Muscle of arm (tissue), 12 donors: ENCODE measurements around the gene IKZF1. TPM values are rescaled to one million over a fixed set of nuclear protein-coding genes. Genes with fewer than 3 reads are reported as not detected.

Source experiments
- DNase-seq: peaks from one replicate; pipeline ENCODE4 v3.0.0-alpha.2; 2013
- polyA plus RNA-seq, 12 donors: library from polyadenylated mRNA; unstranded; fragments of 120-200 nt; gene quantifications; one replicate each; pipeline ENCODE4 v1.2.1, GENCODE V29; 2013; ENCODE audit not compliant: insufficient read length in 12 of 12

The IKZF1 gene
- polyA plus RNA-seq, 12 donors: 0.98 to 7.8 (median 1.4) TPM; not detected in 1

DNA sequence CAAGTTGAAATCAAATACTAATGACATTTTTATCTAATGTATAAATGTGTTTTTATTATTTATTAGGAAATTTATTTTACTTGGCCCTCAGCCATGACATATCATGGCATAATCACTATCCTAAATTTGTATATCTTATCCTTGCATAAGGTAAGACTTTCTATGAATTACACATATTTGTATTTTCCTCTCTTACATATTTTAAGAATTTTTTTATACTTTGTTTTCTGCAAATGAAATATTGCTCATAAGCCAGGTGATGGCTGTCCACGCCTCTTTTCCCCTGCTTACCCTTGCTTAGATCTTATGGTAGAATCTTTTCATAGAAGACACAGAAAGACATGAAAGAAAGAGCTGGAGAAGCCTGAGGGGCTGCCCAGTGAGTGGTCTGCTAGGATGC, 48.2 kb downstream of the IKZF1 start:
- DNase-seq: no peak

DNA sequence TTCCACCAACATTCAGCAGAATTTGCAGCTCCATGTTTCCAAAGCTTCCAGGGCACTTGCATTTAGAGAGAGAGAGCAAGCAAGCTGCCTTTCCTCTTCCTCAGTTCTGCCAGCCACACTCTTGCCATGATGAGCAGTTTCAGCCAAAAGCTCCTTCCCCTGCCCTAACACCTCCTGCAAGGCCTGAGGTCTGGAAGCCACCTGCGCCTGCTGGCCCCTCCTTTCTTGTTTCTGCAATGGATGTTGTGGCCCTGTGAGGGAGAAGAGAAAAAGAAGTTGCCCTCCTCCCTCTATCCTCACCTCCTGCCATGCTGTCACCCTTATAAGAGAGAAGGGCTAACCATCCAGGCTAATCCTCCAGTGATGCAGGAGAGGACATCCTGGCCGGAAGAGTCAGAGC, 48.7 kb downstream of the IKZF1 start:
- no peak for DNase-seq

DNA sequence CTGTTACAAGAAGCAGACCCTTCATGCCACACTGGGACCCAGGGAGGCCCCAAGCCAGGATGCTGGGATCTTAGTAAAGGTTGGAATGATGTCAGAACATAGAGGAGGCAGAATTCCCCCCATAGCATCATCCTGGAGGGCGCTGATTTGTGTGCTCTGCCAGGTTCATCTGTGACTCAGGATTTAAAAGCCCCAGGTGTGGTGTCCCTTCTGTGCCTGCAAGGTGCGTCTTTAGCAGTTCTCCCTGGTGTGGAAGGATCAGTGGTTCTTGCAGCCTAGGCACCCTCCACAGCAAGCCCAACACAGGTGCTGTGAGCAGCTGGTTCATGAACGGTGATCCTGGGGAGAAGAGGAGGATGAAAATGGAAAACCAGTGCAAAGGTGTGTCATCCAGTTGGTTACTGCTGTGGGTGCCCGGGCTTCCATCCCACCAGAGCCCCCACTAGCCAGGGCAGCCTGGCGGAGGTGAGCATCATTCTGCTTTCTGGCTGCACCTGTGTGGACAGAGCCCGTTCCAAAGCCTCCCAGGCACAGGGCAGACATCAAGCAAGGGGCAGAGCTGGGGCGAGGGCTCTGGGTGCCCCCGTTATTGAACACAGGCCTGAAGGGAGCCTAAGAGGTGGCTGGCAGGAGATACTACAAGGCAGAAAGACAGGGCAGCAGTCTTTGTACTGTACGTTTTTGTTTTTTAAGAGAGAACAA, 49.5 kb downstream of the IKZF1 start:
- no peak for DNase-seq

DNA sequence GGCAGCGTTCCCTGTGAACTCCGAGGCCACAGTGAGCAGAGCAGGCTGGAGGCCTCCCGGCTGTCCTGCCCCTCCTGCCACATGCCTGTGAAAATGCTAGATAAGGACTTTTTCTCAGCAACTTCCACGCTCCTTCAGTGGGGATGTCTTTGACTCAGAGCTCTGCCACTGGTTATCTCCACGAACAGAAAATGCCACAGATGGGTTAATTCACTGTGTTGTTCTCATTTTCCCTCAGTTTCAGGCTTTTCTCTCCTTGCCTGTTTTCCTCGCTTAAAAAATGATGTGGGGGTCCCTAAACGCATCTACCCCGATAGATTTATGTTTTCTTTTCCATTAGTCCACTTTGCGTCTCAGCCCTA, 51.3 kb downstream of the IKZF1 start:
- no peak for DNase-seq

DNA sequence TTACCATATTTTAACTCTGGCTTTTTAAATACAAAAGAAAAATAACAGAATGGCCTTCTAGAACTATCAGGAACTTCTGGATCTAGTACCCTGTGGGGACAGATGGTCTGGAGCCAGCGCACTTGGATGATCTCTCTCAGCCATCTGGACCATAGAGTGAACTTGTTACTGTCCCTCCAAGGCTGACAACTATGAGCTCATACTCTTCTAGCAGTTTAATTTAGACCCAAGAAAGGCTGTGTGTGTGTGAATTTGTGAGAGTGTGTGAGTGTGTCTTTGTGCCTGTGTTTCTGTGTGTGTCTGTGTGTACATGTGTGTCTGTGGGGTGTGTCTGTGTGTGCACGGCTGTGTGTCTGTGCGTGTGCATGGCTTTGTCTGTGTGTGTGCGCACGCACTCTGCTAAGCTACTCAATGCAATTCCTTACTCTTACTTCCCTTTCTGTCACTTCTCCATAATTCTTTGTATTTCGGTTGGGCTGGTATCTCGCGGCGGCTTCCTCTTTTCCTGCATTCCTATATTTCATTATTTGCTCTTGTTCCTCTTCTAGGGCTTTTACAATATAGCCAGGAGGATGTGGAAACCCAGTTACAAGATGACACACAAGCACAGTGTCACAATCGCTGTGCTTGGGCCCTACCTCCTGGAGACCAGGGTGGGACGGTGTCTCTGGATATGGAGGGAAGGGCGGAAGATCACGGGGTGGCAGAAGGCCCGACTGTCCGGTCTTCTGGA, 51.9 kb downstream of the IKZF1 start:
- no peak for DNase-seq

DNA sequence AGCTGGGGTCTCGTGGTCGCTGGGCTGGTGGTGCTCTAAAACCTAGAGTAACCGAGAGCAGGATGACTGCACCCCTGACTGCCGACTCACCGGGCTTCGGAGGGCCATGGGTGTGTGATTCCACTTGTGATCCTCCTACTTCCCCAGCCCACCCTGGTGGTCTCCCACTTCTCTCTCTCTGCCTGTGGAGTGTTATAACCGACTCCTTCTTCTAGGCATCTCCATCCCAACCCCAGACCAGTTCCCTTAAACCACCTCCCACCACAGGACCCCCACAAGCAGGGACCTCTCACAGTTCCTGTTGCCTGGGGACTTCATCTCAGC, 52.4 kb downstream of the IKZF1 start:
- no peak for DNase-seq

DNA sequence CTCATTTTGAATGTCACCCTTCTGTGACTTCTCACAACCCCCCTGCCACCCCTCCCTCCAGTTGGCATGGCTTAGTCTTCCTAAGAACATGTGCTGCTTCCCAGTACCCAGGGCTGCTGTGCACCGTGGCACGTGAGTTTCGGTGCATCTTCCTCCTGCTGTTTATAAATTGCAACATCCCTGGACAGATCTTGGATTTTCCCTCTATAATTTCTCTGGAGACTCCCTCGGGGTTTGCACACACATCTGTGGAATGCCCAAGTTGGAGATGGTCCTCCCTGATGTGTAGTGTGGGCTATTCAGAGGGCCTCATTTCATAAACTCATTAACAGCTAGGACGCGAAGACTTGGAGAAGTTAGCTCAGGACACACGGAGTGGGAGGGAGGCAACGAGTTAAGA, 52.9 kb downstream of the IKZF1 start:
- DNase-seq: no peak

DNA sequence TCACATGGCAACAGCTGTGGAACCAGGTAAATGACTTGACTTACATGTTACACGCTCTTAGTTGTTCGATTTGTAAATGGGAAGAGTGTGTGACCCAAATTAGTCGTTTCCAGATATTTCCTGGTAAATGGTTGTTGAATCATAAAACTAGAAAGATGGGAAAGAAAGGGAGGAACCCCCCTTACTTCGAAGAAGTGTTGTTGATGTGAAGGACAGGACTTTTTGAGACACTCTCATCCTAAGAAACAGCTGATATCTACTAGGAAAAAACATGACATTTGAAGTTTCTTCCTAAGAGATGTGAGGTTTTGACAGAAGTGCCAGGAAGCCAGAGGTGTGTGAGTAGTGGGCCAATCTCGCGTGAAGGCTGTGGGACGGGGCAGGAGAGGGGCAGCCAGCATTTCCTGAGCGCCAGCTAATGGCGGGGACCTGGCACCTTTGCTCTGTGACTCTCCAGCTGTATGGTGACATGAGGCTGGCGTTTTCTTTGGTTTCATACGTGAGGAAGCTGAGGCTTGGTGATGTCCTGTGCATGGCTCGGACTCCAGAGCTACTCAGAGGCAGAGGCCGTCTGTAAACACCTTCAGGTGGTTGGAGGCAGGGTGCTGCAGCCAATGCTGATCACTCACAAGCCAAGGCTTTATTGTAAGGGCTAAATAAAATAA, 53.7 kb downstream of the IKZF1 start:
- DNase-seq: no peak

DNA sequence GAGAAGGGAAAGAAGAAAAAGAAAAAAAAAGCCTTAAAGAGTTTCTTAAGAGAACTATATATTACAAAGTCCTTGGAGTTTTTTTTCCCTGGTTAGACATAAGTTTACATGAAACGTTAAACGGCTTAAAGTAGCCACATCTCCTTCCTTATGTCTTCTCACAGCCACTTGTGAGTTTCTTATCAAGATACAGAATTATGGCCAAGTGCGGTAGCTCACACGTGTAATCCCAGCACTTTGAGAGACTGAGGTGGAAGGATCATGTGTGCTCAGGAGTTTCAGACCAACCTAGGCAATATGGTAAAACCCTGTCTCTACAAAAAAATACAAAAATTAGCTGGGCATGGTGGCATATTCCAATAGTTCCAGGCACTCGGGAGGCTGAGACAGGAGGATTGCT, 54.3 kb downstream of the IKZF1 start:
- DNase-seq: no peak

DNA sequence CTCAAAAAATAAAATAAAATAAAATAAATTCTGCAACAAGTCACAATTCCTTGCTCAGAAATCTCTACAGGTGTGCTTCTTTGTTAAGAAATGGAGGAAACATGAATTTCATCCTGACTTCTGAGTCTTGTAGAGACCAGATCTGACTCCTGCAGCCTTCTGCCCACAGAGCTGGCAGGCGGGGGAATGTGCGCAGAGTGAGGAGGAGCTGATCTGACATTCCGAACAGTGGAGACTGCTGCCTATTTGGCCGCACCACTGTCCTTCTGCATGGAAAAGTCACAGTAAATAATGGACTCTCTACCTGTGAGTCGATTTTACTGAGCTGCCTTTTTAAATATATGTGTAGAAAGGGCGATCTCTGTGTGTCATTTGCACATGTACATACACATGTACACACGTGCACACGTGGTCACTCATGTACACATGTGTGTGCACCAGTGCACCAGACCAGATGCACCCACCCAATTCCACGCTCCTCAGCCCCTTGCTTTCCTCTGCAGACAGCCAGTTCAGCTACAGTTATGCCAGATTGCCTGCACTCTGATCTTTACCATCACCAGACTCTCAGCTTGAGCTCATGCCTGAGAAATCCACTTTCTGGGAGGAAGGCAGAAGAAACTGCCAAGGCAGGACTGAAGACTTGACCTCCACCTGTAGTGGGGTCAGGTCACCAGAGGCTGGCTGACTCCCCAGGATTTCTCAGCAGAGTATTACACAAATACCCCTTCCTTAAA, 54.9 kb downstream of the IKZF1 start:
- DNase-seq: no peak

DNA sequence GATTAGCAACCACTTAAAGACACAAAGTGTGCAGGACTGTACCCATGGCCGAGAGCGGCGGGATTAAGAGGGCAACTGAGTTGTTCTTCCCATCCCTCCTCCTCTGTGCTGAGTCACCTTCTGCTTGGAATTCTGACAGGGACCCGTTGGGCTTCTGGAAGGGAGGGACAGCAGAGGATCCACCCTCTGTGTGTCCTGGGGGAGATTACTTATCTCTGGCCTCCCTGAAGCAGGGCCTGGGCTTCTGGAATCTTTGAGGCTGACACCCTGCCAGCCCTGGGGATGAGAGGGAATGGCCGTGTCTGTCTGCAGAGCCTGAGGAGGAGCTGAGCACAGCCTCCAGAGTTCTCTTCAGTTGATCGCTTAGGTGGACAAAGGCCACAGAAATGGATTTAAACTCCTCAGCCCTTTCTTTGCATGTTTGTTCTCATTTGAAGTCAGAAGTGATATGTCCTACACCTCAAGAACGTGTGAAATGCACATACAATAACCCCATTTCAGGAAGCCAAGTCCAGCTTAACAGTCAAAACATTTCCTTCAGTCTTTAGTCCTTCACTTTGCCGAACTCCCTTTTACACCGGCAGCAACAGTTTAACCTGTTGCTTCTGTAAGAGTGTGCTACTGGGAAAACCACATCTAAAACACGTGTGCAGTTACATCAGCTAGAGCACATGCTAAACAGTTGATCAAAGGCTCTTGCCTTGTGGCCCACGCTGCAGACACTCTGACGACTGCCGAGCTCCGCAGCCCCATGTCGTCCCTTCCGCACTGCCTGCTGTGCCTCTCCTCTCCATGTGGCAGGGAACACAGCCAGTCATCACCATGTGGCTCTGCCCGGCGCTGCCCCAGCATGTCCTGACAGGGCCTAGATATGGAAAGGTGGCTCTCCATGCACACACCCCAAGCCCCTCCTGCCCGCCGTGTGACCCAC, 55.7 kb downstream of the IKZF1 start:
- no peak for DNase-seq

DNA sequence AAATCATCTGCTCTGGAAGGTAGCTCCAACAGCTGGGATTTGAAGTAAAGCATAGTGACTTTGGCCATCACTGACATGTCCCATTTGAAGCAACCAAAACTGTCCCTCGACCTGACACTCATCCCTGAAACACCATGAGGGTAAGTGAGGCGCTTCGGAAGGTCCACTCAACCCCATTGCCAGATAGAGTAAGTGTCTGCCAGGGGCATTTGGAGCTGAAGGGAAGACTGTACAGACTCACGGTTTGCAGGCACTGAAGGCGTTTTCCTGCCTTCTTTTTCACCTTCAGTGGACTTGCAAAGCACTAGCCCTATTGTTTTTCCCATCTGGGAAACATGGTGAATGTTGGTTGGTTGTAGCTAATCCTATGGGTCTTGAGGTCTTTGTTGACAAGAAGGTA, 57.6 kb downstream of the IKZF1 start:
- no peak for DNase-seq

DNA sequence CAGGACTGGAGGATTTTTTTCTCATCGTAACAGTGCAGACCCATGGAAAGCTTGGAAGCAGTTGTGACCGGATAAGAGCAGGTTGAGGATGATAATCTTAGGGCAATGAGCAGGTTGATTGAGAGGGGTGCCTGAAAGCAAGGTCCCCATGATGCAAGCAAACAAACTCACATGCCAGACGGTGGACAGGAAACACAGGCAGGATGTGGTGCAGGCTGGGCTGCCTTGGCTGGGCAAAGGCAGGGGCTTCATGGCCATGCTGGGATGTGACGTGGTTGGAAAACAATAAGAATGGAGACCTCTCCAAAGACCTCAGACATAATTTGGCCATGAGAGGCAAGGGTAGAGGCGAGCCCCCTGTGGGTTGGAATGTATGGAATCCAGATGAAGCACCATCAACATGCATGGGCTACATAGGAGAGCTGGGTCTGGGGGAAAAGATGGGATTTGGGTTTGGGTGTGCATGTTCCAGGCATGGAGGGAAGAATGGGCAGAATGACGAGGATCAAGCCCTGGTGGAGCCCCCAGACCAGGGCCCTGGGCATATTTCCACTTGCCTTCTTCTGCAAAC, 58.3 kb downstream of the IKZF1 start:
- no peak for DNase-seq

DNA sequence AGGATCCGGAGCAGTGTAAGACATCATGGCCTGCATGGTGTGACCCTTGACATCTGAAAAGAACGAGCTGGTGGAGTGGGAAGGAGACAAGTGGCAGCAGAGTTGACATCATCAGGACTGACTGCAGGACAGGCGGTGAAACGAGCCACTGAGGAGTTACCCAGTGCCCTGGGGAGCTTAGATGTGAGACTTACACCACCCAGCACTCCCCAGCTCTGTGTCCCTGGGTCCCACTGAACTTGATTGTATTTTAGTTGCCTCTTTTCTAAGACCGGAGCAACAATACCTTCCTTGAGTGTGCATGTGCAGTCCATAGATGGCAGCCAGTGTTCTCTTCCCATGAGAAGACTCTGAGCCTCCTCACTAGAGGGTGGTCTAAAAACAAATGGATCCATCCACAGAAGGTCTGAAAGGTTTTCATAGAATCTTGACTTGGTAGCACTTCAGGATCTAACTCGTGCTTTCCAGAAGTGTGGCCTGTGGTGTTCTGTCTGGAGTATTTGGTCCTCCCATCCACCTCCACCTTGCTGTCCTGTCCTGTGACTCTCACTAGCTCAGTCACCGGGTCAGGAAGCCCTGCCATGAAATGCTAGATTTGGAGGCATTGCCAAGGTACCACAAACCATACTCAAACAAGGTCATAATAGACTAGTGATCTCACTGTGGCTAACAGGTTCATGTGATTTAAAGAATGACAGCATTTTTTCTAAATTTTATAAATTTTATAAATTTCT, 59.0 kb downstream of the IKZF1 start:
- no peak for DNase-seq

DNA sequence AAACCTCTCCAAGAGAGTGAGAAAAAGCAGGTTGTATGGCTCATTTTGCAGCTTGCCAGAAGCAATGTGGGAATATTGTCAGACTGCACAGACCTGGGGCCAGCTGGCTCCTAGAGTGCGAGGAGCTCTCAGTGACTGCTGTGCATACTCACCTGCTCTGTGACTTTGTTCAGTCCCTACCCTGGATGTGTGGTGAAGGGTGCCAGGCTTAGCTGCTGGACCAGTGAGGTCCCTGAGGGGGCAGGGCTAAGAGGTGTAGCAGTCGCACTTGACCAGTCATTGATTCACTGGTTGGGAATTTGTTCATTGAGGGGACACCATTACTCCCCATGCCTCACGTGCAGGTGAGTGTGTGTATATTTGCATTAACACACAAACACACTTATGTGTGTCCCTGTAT, 60.1 kb downstream of the IKZF1 start:
- DNase-seq: no peak

DNA sequence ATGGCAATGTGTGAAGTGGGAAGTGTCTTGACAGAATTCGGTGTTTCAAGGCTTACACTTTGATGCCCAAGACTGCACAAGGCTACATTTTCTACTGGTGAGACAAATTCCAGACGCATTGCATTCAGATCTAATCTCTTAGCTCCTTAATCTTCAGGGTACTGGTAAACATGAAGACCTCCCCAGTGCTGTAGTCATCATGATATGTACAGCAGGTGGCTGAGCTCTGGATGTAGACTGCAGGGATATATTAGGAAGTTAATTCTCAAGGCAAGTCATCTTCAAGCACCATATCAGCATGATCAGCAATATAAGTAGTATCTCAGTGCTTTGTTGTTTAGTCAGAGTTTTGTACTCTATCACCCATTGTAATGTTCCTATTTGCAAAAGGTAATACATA, 61.8 kb downstream of the IKZF1 start:
- no peak for DNase-seq

DNA sequence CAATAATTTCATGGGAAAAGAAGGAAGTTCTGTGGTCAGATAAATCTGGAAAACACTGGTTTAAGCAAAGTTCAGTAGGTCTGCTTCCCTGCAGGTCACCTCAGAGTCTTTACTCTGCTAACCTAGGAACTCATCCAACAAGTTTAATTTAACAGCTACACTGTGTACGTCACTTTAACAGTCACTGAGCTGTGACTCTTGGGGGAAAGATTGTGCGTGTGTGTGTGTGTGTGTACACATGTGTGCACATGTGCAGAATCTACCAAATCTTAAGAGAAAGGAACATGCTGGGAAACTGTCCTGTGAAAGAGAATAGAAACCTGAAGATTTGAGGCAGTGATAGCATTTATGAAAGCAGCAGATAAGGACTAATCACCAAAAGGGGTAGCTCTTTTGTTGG, 62.6 kb downstream of the IKZF1 start:
- DNase-seq: no peak

DNA sequence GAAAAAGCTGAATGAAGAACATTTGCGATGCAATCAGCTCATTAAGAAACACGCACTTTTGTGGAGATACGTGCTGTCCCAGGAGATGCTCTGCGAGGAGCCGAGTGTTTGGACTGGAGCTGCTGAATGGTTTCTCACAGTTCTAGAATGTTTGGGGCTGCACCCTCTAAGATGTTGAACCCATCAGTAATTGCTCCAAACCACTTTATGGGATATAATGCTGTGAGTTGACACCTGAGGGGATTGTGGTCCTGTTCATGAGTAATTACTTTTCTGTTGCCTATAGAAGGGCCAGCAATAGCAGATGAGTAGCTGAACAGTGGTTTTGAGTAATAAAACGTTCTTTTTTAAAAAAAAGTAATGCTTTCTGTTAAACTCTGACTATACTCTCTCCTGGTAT, 63.1 kb downstream of the IKZF1 start:
- DNase-seq: no peak

DNA sequence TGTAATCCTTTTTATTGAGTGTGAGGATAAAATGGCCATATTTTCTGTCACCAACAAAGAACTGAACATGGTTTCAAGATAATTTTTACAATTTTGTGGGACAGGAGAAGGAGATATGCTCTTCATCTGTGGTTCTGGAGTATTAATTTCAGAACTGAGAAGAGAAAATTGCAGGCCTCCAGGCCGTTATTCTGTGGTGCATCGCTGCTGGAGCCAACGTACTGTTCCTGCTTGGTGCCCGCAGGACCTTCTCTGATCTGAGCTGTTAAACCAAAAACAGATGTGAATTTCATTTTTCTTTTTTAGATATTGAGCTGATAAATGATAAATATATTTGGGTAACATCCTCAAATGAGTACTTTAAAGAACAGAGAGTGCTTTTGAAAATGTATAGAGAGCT, 63.9 kb downstream of the IKZF1 start:
- DNase-seq: no peak
